Epithelial cell of esophagus (primary cell): ENCODE data around the gene RAN.

Experiments
- DNase-seq: peaks from one replicate; pipeline ENCODE4 v3.0.0; 2010; ENCODE audit warnings: low read depth
- H3K4me3 ChIP-seq: 2 replicates; pipeline ENCODE4 v1.5.1; 2011; ENCODE audit warnings: mild to moderate bottlenecking, low read length, control low read depth
- TF ChIP-seq, protein P1 (sequence below): IDR thresholded peaks from 2 replicates; pipeline ENCODE4 v1.5.1; 2011; ENCODE audit warnings: low read depth, mild to moderate bottlenecking, low read length, control low read depth, inconsistent platforms; ENCODE audit not compliant: insufficient read depth; ENCODE audit errors: missing control alignments

Gene RAN

DNA sequence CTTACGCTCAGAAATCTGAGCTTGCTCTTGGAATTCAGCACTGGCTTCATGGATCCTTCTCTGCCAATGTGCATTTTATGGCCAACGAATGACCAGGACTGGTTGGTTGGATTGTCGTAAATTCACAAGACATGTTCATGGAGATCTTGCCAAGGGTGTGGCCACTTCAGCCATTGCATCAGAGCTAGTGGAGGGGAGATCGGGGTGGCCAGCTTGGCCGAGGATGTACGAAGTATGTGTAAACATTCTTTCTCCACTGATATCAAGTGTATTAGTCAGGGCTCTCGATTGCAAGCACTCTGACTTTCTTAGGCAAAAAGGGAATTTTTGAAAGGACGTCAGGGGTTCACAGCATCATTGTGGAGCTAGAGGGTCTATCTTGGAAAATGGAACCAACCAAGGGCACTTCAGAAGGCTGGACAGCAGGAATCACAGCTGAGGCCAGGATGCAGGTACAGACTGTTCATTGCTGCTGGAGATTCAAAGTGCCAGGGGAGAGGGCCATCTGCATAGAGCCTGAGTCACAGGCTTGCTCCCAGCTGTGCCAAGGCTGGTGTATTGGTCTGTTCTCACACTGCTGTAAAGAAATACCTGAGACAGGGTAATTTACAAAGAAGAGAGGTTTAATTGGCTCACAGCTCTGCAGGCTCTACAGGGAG lies 49.0 kb downstream of the RAN start:
- TF ChIP-seq, protein P1, sequence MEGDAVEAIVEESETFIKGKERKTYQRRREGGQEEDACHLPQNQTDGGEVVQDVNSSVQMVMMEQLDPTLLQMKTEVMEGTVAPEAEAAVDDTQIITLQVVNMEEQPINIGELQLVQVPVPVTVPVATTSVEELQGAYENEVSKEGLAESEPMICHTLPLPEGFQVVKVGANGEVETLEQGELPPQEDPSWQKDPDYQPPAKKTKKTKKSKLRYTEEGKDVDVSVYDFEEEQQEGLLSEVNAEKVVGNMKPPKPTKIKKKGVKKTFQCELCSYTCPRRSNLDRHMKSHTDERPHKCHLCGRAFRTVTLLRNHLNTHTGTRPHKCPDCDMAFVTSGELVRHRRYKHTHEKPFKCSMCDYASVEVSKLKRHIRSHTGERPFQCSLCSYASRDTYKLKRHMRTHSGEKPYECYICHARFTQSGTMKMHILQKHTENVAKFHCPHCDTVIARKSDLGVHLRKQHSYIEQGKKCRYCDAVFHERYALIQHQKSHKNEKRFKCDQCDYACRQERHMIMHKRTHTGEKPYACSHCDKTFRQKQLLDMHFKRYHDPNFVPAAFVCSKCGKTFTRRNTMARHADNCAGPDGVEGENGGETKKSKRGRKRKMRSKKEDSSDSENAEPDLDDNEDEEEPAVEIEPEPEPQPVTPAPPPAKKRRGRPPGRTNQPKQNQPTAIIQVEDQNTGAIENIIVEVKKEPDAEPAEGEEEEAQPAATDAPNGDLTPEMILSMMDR = no peak
- no peak for DNase-seq
- H3K4me3 ChIP-seq = no peak overlapping the region

DNA sequence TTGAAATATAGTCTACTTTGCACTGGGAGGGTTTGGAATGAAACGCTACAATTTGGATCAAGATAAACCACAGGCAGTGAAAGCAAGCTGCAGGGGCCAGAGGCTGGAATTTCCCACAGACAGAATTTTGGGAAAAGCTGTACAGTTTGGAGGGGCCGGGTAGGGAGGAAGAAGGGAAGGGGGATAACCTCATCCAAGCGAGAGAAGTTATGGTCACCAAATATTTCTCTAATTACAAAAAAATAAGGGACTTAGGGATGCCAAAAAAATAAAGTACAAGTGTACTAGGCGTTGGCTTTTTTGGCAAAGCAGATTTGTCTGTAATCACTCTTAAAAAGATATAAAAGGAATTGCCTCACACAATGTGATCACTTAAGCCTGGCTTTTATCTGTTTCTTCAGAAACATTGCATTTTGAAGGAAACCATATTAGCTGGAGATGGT lies 50.7 kb downstream of the RAN start:
- no peak for DNase-seq
- TF ChIP-seq, protein P1 = no peak
- H3K4me3 ChIP-seq = no peak overlapping the region

DNA sequence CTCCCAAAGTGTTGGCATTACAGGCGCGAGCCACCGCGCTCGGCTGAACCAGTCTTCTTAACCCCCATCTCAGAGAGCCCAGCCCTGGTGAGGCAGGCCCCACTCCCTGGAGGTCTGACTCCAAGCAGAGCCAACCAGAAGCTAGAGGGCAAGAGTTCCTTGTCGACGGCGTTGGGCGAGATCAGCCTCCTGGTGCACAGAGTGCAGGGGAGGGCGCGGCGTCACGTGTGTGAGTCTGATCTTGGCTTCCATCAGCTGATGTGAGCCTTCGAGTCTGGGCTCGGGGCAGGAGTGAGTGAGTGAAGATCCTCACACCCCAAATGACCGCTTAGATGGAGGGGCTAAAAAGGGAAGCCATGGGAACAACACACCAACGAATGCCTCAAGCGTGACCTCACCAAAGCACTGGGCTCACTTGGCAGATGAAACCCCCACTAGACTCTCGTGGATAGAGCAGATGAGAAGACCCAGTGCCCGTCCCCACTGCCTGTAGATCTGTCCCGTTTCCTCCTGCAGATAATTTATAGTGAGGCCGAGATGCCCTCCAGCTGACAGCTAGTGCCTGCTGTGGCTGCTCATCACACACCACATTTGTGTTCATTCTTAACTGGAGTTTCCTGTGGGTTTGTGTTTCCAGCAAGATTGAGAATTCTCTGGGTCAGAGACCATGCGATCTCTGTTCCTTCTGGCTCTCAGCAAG lies 53.2 kb downstream of the RAN start:
- DNase-seq = no peak
- TF ChIP-seq, protein P1 = no peak
- H3K4me3 ChIP-seq = no peak overlapping the region

DNA sequence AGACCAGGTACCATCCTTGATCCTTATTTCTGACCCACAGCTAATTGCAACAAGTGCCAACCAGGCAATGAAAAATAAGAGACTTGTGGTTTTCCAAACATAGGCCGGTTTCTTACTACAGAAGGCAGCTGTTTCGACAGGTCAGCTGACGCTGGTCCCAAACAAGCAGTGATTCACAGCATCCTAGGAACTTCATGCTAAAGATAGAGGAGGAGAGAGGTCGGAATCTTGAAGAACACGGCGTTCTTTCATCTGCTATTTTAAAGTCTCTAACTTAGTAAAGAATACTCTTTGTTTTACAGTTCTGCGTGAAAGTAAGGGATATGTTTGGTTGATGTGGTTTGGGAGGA lies 53.8 kb downstream of the RAN start:
- no peak overlapping the region for H3K4me3 ChIP-seq
- TF ChIP-seq, protein P1 = no peak
- DNase-seq = no peak
